Neuronal stem cell (in vitro differentiated cells): ENCODE data around the gene HOXD9.
A peak's percentile ranks its signal among the peaks of the same experiment; 100 is the strongest.

Experiments used
- DNase-seq: peaks from one replicate; pipeline ENCODE4 v3.0.0-alpha.2; 2013; ENCODE audit warnings: low spot score
- H2AFZ ChIP-seq: one replicate; pipeline ENCODE4 v1.6.1; 2013; ENCODE audit warnings: mild to moderate bottlenecking, low read length, inconsistent platforms
- H2AK5ac ChIP-seq: 2 replicates; pipeline ENCODE4 v1.6.1; 2013; ENCODE audit warnings: low read depth, mild to moderate bottlenecking, inconsistent platforms, low read length, moderate library complexity, mixed read lengths
- H2BK120ac ChIP-seq: 2 replicates; pipeline ENCODE4 v1.6.1; 2013; ENCODE audit warnings: low read depth, mild to moderate bottlenecking, inconsistent platforms, low read length, moderate library complexity, mixed read lengths
- H2BK12ac ChIP-seq: one replicate; pipeline ENCODE4 v1.6.1; 2013; ENCODE audit warnings: low read length, inconsistent platforms
- H2BK15ac ChIP-seq: 2 replicates; pipeline ENCODE4 v1.6.1; 2013; ENCODE audit warnings: mild to moderate bottlenecking, low read length, inconsistent platforms, mixed read lengths
- H2BK5ac ChIP-seq: one replicate; pipeline ENCODE4 v1.6.1; 2013; ENCODE audit warnings: inconsistent platforms, mild to moderate bottlenecking, low read length, moderate library complexity
- H3K14ac ChIP-seq: one replicate; pipeline ENCODE4 v1.6.1; 2013; ENCODE audit warnings: low read length, inconsistent platforms
- H3K18ac ChIP-seq: 2 replicates; pipeline ENCODE4 v1.6.1; 2013; ENCODE audit warnings: low read length, inconsistent platforms
- H3K23ac ChIP-seq: 2 replicates; pipeline ENCODE4 v1.6.1; 2013; ENCODE audit warnings: low read depth, mild to moderate bottlenecking, mixed read lengths, low read length, inconsistent platforms; ENCODE audit not compliant: poor library complexity
- H3K27ac ChIP-seq: replicated peaks from 3 replicates; pipeline ENCODE4 v1.5.1; 2013; ENCODE audit warnings: low read length, inconsistent platforms
- H3K27me3 ChIP-seq, 3 experiments: 2 replicates each; pipeline ENCODE4 v1.6.1; 2013; ENCODE audit warnings: low read length in 3 of 3, mild to moderate bottlenecking in 2 of 3, inconsistent platforms in 1 of 3, low read depth in 1 of 3, mixed read lengths in 1 of 3, moderate library complexity in 1 of 3; ENCODE audit not compliant: control insufficient read depth in 3 of 3, insufficient read depth in 3 of 3
- H3K36me3 ChIP-seq, 2 donors: replicated peaks in 1 of 2; 2 replicates each; pipeline ENCODE4 v1.6.1; 2013; ENCODE audit warnings: low read length in 2 of 2; ENCODE audit not compliant: control insufficient read depth in 2 of 2, insufficient read depth in 2 of 2
- H3K4ac ChIP-seq: 2 replicates; pipeline ENCODE4 v1.6.1; 2013; ENCODE audit warnings: inconsistent platforms, mild to moderate bottlenecking, low read length, moderate library complexity
- H3K4me1 ChIP-seq, 2 donors: 1 replicate in 1 of 2; 2 replicates in 1 of 2; pipeline ENCODE4 v1.6.1; 2013; ENCODE audit warnings: low read length in 2 of 2, low read depth in 1 of 2; ENCODE audit not compliant: control insufficient read depth in 2 of 2, insufficient read depth in 1 of 2
- H3K4me2 ChIP-seq: one replicate; pipeline ENCODE4 v1.6.1; 2013; ENCODE audit warnings: mild to moderate bottlenecking, low read length, inconsistent platforms; ENCODE audit not compliant: insufficient read depth, poor library complexity, severe bottlenecking
- H3K4me3 ChIP-seq, 2 donors: 2 replicates each; pipeline ENCODE4 v1.5.1; 2013; ENCODE audit warnings: low read length in 2 of 2, mild to moderate bottlenecking in 2 of 2, inconsistent platforms in 1 of 2, moderate library complexity in 1 of 2
- H3K79me1 ChIP-seq: one replicate; pipeline ENCODE4 v1.6.1; 2013; ENCODE audit warnings: low read depth, mild to moderate bottlenecking, inconsistent platforms, low read length, moderate library complexity
- H3K9ac ChIP-seq: one replicate; pipeline ENCODE4 v1.6.1; 2013; ENCODE audit warnings: mild to moderate bottlenecking, low read depth, low read length, inconsistent platforms; ENCODE audit not compliant: poor library complexity
- H3K9me3 ChIP-seq, 2 donors: replicated peaks in 1 of 2; 2 replicates each; pipeline versions ENCODE3 to v1.6.1; 2013; ENCODE audit warnings: low read length in 2 of 2, mild to moderate bottlenecking in 2 of 2, inconsistent platforms in 1 of 2, low read depth in 1 of 2, mixed read lengths in 1 of 2, moderate library complexity in 1 of 2; ENCODE audit not compliant: control insufficient read depth in 2 of 2, insufficient read depth in 1 of 2
- H4K8ac ChIP-seq: one replicate; pipeline ENCODE4 v1.6.1; 2013; ENCODE audit warnings: low read depth, mild to moderate bottlenecking, inconsistent platforms, low read length, moderate library complexity
- H4K91ac ChIP-seq: one replicate; pipeline ENCODE4 v1.6.1; 2013; ENCODE audit warnings: low read length, low read depth, mild to moderate bottlenecking, inconsistent platforms; ENCODE audit not compliant: poor library complexity
- WGBS, 2 donors: extraction: QIAGEN DNeasy Blood & Tissue Kit; methylation state at CpG; one replicate each; pipeline ENCODE4 v1.1.7; 2013; ENCODE audit warnings: missing lambda C conversion rate in 2 of 2, mixed read lengths in 1 of 2; ENCODE audit not compliant: insufficient read length in 2 of 2, insufficient replicate concordance in 1 of 2; ENCODE audit errors: extremely low coverage in 2 of 2; 5-methylcytosine and 5-hydroxymethylcytosine counted together

Gene HOXD9

DNA sequence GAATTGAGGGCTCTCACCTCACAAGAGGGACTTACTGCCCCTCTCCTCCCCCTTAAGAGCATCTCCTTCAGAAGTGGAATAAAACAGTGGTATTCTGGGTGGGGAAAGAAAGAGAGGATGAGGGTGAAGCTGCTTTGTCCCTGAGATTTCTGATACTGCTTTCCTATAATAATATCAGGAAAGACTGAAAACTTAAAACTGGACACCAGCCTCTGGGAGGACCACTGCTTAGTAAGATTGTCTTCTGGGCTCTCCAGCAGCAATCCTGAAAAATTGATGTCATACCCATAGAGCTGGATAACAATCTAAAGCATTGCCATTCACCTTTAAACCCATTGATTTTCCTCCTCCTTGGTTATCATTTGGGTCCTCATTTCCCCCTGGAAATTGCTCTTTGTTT is 24.1 kb downstream of the HOXD9 start:
- no peak overlapping the region for H3K4me2 ChIP-seq
- H3K9me3 ChIP-seq, result peaks cover 0 to 9% of the 10 kb centered on the region in 2 donors
- no peak overlapping the region for H2BK5ac ChIP-seq
- no peak overlapping the region for H3K27ac ChIP-seq
- no peaks in the 10 kb centered on the region for H3K36me3 ChIP-seq
- H4K8ac ChIP-seq, result no peak overlapping the region
- no peak overlapping the region for H2BK120ac ChIP-seq
- H2AK5ac ChIP-seq, result no peak overlapping the region
- H3K79me1 ChIP-seq, result no peaks in the 10 kb centered on the region
- H2BK15ac ChIP-seq, result no peak overlapping the region
- peaks cover 43 to 97% (median 93%) of the 10 kb centered on the region in 3 experiments for H3K27me3 ChIP-seq
- no peak overlapping the region for H3K9ac ChIP-seq
- DNase-seq, result no peak
- H3K4me1 ChIP-seq, result no peaks in the 10 kb centered on the region
- no peak overlapping the region for H3K18ac ChIP-seq
- H3K4me3 ChIP-seq, result no peak overlapping the region
- no peak overlapping the region for H3K14ac ChIP-seq
- no peak overlapping the region for H4K91ac ChIP-seq
- no peak overlapping the region for H2AFZ ChIP-seq
- H3K4ac ChIP-seq, result no peak overlapping the region
- H2BK12ac ChIP-seq, result no peak overlapping the region
- no peak overlapping the region for H3K23ac ChIP-seq

DNA sequence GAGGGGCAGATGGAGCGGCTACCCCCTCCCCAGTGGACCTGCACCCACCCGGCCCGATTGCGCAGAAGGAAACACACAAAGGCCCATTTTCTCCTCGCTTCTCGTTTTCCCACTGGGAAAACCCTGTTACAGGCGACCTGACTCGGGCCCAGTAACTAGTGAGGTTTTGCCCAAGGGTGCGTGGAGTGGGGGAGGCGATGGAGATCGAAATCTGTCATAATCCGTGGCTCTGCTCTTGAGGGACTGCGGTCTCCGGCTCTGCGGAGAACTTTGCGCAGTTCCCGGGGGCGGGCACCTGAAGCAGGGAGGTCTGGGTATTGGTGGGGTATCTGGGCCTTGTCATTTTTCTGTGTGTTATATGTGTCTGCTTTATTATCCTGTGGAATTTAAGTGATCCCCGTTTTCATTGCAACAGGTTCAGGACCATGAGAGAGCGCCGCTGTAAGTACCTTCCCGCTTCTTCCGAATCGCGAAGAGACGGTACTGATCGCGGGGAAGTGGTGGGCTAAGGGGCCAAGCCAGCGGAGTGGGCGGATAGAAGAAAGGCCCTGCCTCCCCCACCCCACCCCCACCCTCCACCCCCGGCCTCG is 24.8 kb downstream of the HOXD9 start:
- Histone ChIP-seq H2AFZ (peak overlapping the region; percentile 35), H3K18ac (peak overlapping the region; percentile 13), H3K14ac (no peak overlapping the region), H4K8ac (no peak overlapping the region), H2AK5ac (no peak overlapping the region), H3K4me3 (no peak overlapping the region), H3K36me3 (no peaks in the 10 kb centered on the region), H3K4ac (no peak overlapping the region), H3K4me1 (no peaks in the 10 kb centered on the region), H3K9ac (no peak overlapping the region), H3K27me3 (peaks cover 48 to 97% (median 94%) of the 10 kb centered on the region in 3 experiments), H3K27ac (no peak overlapping the region), H3K79me1 (no peaks in the 10 kb centered on the region), H3K4me2 (no peak overlapping the region), H2BK5ac (no peak overlapping the region), H4K91ac (no peak overlapping the region), H2BK15ac (no peak overlapping the region), H2BK12ac (no peak overlapping the region), H2BK120ac (no peak overlapping the region), H3K23ac (no peak overlapping the region), H3K9me3 (peaks cover 0 to 9% of the 10 kb centered on the region in 2 donors)
- no peak for DNase-seq
- WGBS, 2 donors, result no CpG with 5 or more reads among the region's 32 CpGs

DNA sequence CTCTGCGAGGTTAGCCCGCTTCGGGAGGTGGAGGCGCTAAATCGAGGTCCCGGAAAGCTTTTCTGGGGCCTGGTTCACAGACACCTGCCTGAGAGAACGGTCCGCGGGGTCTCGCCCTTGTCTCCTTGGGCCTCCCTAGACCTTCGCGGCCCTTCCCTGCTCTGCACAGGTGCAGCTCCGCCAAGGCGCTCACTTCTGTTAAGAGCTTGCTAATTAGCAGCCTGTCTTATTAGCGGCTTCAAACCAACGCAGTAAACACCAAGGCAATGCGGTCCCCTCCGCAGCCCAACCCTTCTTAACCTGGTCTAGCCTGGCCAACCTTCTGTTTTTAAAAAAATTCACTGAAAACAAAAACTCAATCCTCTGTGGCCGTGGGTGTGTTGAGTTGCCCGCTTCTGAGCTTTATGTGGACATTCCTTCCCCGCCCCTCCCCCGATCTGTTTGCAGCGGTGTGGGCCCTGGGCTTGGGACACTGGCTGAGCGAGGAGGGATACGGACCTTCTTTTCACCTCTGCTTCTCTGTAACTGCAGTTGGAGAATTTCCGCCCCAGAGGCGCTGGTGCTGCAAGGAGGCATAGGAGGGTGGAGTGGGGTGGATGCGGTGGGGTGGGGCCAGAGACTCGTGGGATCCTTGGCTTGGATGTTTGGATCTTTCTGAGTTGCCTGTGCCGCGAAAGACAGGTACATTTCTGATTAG is 25.4 kb downstream of the HOXD9 start:
- Histone ChIP-seq H2BK12ac (no peak overlapping the region), H3K27ac (no peak overlapping the region), H3K4me3 (no peak overlapping the region)

DNA sequence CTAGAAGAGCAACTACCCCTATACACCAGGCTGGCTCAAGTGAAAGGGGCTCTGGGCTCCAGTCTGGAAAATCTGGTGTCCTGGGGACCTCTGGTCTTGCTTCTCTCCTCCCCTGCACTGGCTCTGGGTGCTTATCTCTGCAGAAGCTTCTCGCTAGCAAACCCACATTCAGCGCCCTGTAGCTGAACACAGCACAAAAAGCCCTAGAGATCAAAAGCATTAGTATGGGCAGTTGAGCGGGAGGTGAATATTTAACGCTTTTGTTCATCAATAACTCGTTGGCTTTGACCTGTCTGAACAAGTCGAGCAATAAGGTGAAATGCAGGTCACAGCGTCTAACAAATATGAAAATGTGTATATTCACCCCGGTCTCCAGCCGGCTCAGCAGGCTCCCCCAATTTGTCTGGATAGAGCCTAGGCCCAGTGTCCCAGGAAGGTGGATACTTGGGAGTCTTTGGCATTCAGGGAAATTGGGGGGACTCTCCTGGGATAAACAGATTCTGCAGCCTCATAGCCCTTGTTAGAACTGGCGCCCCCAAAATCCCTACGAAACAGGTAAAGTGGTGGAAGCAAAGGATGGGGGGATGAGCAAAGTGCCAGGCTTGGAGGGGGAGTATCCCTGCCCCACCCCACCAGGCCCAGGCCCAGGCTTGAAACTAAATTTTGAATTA is 26.4 kb downstream of the HOXD9 start:
- Histone ChIP-seq H2BK5ac (no peak overlapping the region), H3K27ac (no peak overlapping the region), H3K4me2 (no peak overlapping the region), H3K9ac (no peak overlapping the region), H3K4ac (no peak overlapping the region), H4K8ac (no peak overlapping the region), H3K4me3 (no peak overlapping the region), H3K36me3 (no peaks in the 10 kb centered on the region), H3K18ac (no peak overlapping the region), H4K91ac (no peak overlapping the region), H3K23ac (no peak overlapping the region), H3K27me3 (peaks cover 58 to 97% (median 95%) of the 10 kb centered on the region in 3 experiments), H2AFZ (no peak overlapping the region), H2BK12ac (no peak overlapping the region), H3K79me1 (no peaks in the 10 kb centered on the region), H3K14ac (peak overlapping the region; percentile 50), H2BK15ac (no peak overlapping the region), H3K4me1 (no peaks in the 10 kb centered on the region), H2BK120ac (no peak overlapping the region), H2AK5ac (no peak overlapping the region), H3K9me3 (peaks cover 0 to 9% of the 10 kb centered on the region in 2 donors)
- WGBS, 2 donors, result no CpG with 5 or more reads among the region's 11 CpGs
- DNase-seq, result no peak

More for the DNA sequence above, 25.4 kb downstream of the HOXD9 start:
- WGBS, 2 donors, result no CpG with 5 or more reads among the region's 31 CpGs
- H3K9ac ChIP-seq, result no peak overlapping the region
- no peaks in the 10 kb centered on the region for H3K36me3 ChIP-seq
- H3K9me3 ChIP-seq, result peaks cover 0 to 9% of the 10 kb centered on the region in 2 donors
- H4K8ac ChIP-seq, result no peak overlapping the region
- no peaks in the 10 kb centered on the region for H3K79me1 ChIP-seq
- H3K18ac ChIP-seq, result no peak overlapping the region
- H3K4me1 ChIP-seq, result no peaks in the 10 kb centered on the region
- no peak overlapping the region for H3K4me2 ChIP-seq
- no peak overlapping the region for H3K4ac ChIP-seq
- H3K27me3 ChIP-seq, result peaks cover 54 to 97% (median 95%) of the 10 kb centered on the region in 3 experiments
- no peak overlapping the region for H3K23ac ChIP-seq
- H4K91ac ChIP-seq, result no peak overlapping the region
- no peak overlapping the region for H2AK5ac ChIP-seq
- H2BK5ac ChIP-seq, result peak overlapping the region; percentile 13
- DNase-seq, result no peak
- H2BK15ac ChIP-seq, result no peak overlapping the region
- H3K14ac ChIP-seq, result no peak overlapping the region
- H2AFZ ChIP-seq, result no peak overlapping the region
- no peak overlapping the region for H2BK120ac ChIP-seq
